ENCODE data around the gene PRKCA. TPM values are rescaled to one million over a fixed set of nuclear protein-coding genes. Genes with fewer than 3 reads are reported as not detected.

Gene PRKCA
- total and polyA plus RNA-seq, 4 donors = 3.0 to 14.1 (median 5.4) TPM

GRCh38 chr17:66701462-66701861, 399.0 kb downstream of the PRKCA start:
- Histone ChIP-seq H3K4me3 (ENCODE audit: low read depth in 1 of 3, low read length in 3 of 3) (no peak overlapping the region), H3K9ac (ENCODE audit: low read depth in 1 of 2, low read length in 2 of 2) (no peak overlapping the region), H3K36me3 (ENCODE audit: control insufficient read depth in 4 of 4, insufficient read depth in 3 of 4, low read depth in 1 of 4, low read length in 3 of 4) (peaks cover 0 to 6% (median 4%) of the 10 kb centered on the region in 4 donors), H3K9me3 (ENCODE audit: control insufficient read depth in 4 of 4, low read length in 3 of 4) (no peaks in the 10 kb centered on the region), H3K27ac (ENCODE audit: low read depth in 1 of 2, low read length in 2 of 2) (no peak overlapping the region), H3K27me3 (ENCODE audit: control insufficient read depth in 4 of 4, insufficient read depth in 4 of 4, low read length in 3 of 4) (no peaks in the 10 kb centered on the region), H3K4me1 (ENCODE audit: control insufficient read depth in 4 of 4, insufficient read depth in 4 of 4, low read length in 3 of 4) (no peaks in the 10 kb centered on the region)
- no peak for TF ChIP-seq GABPA (IDR thresholded peaks at IDR 0.05 in 1 of 2, conservative IDR thresholded peaks at IDR 0.05 in 1 of 2)
- no peak for TF ChIP-seq JUND (IDR thresholded peaks at IDR 0.05)
- TF ChIP-seq YY1 (IDR thresholded peaks at IDR 0.05) = no peak
- no peak for TF ChIP-seq FOXA2 (IDR thresholded peaks at IDR 0.05)
- no peak for TF ChIP-seq ZBTB33 (IDR thresholded peaks at IDR 0.05)
- TF ChIP-seq RAD21 (IDR thresholded peaks at IDR 0.05) = no peak
- TF ChIP-seq HNF4G (IDR thresholded peaks at IDR 0.05) = no peak
- no peak for TF ChIP-seq ATF3 (IDR thresholded peaks at IDR 0.05)
- no peak for TF ChIP-seq CTCF (IDR thresholded peaks at IDR 0.05; ENCODE audit: low read depth, low read length, missing input control)
- TF ChIP-seq RXRA (IDR thresholded peaks at IDR 0.05) = no peak
- TF ChIP-seq SP1 (IDR thresholded peaks at IDR 0.05) = no peak
- no peak for TF ChIP-seq NR2F2 (IDR thresholded peaks at IDR 0.05)
- TF ChIP-seq REST (IDR thresholded peaks at IDR 0.05) = no peak
- no peak for TF ChIP-seq FOXA1 (IDR thresholded peaks at IDR 0.05)
- no peak for TF ChIP-seq MAX (IDR thresholded peaks at IDR 0.05)
- no peak for TF ChIP-seq HNF4A (conservative IDR thresholded peaks at IDR 0.05)
- no peak for TF ChIP-seq EGR1 (IDR thresholded peaks at IDR 0.05; ENCODE audit: low read depth in 2 of 2)
- no peak for TF ChIP-seq TAF1 (conservative IDR thresholded peaks at IDR 0.05)
- no peak for DNase-seq (ENCODE audit: low spot score)

All from liver (tissue), 9 donors.